K562 (cell line): ENCODE measurements around the gene SLC4A1. TPM values are rescaled to one million over a fixed set of nuclear protein-coding genes. Genes with fewer than 3 reads are reported as not detected.
A peak's percentile ranks its signal among the peaks of the same experiment; 100 is the strongest.

Source experiments
- ATAC-seq: fragments of 200-7000 bp; cut with Tn5 transposase; 3 replicates; pipeline ENCODE4 v1.9.1; 2020; ENCODE audit warnings: moderate library complexity
- BruUV-seq: library from RNA; stranded (reverse); fragments of 400-500 nt; replicated peaks from 2 replicates; lab custom pipeline; 2021; lab: Mats Ljungman, UMichigan
- CTCF ChIA-PET: fragments of 300-600 bp; formaldehyde crosslinking; extraction: SDS; loops from one replicate; lab custom pipeline; 2021; ENCODE audit warnings: low intra/inter-chr PET ratio; lab: Yijun Ruan, JAX
- POLR2A ChIA-PET: fragments of 300-600, 350-650 bp; sonication (Branson Sonifier 250); formaldehyde crosslinking; extraction: SDS; loops from one replicate; lab custom pipeline; 2021; ENCODE audit warnings: antibody characterized with exemption, inconsistent platforms; lab: Yijun Ruan, JAX
- DNase-seq, 4 experiments: peaks; one replicate each; pipeline versions ENCODE4 v3.0.0 to v3.0.0-alpha.2; 2011 to 2018; ENCODE audit warnings: low spot score in 3 of 4, mixed read lengths in 3 of 4; ENCODE audit errors: extremely low read depth in 1 of 4
- FAIRE-seq: peaks from 2 replicates; lab custom pipeline; 2011; peaks lifted over from hg19 to GRCh38; lab: Jason Lieb, UNC
- H2AFZ ChIP-seq: 2 replicates; pipeline ENCODE4 v1.6.0; 2011; ENCODE audit warnings: low read depth, low read length, control low read depth, inconsistent platforms
- H3K27ac ChIP-seq: fragments of 200-600 bp; 3 replicates; pipeline ENCODE4 v1.8.0; 2011; ENCODE audit warnings: low read depth, mild to moderate bottlenecking, control low read depth, inconsistent platforms, low read length, moderate library complexity, mixed read lengths; ENCODE audit errors: extremely low read depth
- H3K27me3 ChIP-seq, 2 experiments: fragments of 300-600 bp in 1 of 2; 2 replicates in 1 of 2; 3 replicates in 1 of 2; pipeline versions ENCODE4 v1.6.0 to v1.8.0; 2011; ENCODE audit warnings: inconsistent platforms in 2 of 2, low read length in 2 of 2, mild to moderate bottlenecking in 1 of 2, mixed read lengths in 1 of 2, moderate library complexity in 1 of 2; ENCODE audit not compliant: control insufficient read depth in 2 of 2, insufficient read depth in 2 of 2
- H3K36me3 ChIP-seq: fragments of 300-600 bp; 3 replicates; pipeline ENCODE4 v1.8.0; 2011; ENCODE audit warnings: mild to moderate bottlenecking, low read length, inconsistent platforms; ENCODE audit not compliant: control insufficient read depth, insufficient read depth
- H3K4me1 ChIP-seq, 2 experiments: fragments of 200-600 bp in 1 of 2; replicated peaks in 1 of 2; 2 replicates in 1 of 2; 3 replicates in 1 of 2; pipeline versions ENCODE4 v1.5.1 to v1.8.0; 2011; ENCODE audit warnings: inconsistent platforms in 2 of 2, low read length in 2 of 2, mild to moderate bottlenecking in 1 of 2, mixed read lengths in 1 of 2, moderate library complexity in 1 of 2; ENCODE audit not compliant: control insufficient read depth in 2 of 2, insufficient read depth in 2 of 2
- H3K4me2 ChIP-seq: 2 replicates; pipeline ENCODE4 v1.6.1; 2011; ENCODE audit warnings: low read length, control low read depth, inconsistent platforms, mixed read lengths; ENCODE audit not compliant: insufficient read depth
- H3K4me3 ChIP-seq: fragments of 200-600 bp; sonication (generic), shearing (Covaris generic); 2 replicates; pipeline ENCODE4 v1.5.1; 2016; ENCODE audit warnings: control low read depth, inconsistent platforms
- H3K79me2 ChIP-seq: fragments of 200-600 bp; 3 replicates; pipeline ENCODE4 v1.8.0; 2011; ENCODE audit warnings: low read length, inconsistent platforms; ENCODE audit not compliant: control insufficient read depth, insufficient read depth
- H3K9ac ChIP-seq, 2 experiments: 2 replicates each; pipeline versions ENCODE4 v1.6.0 to v1.6.1; 2011; ENCODE audit warnings: low read depth in 2 of 2, low read length in 2 of 2, control low read depth in 1 of 2, inconsistent platforms in 1 of 2, mild to moderate bottlenecking in 1 of 2, mixed read lengths in 1 of 2; ENCODE audit not compliant: insufficient read depth in 1 of 2
- H3K9me1 ChIP-seq: one replicate; pipeline ENCODE4 v1.6.0; 2011; ENCODE audit warnings: inconsistent platforms, mild to moderate bottlenecking, low read length, moderate library complexity; ENCODE audit not compliant: control insufficient read depth, insufficient read depth
- H3K9me3 ChIP-seq: replicated peaks from 2 replicates; pipeline ENCODE4 v1.5.1; 2011; ENCODE audit warnings: low read depth, low read length, inconsistent platforms; ENCODE audit not compliant: control insufficient read depth, insufficient read depth
- H4K20me1 ChIP-seq: replicated peaks from 2 replicates; pipeline ENCODE4 v1.6.1; 2011; ENCODE audit warnings: low read length, inconsistent platforms, mixed read lengths; ENCODE audit not compliant: control insufficient read depth, insufficient read depth
- E2F8 ChIP-seq: fragments of 450-650 bp; IDR thresholded peaks from 2 replicates; pipeline ENCODE4 v1.7.1; 2018; ENCODE audit warnings: mild to moderate bottlenecking, low read depth; ENCODE audit not compliant: partially characterized antibody
- HDAC1 ChIP-seq, 2 experiments: fragments of 450-650 bp; IDR thresholded peaks; 2 replicates each; pipeline ENCODE4 v1.6.1; 2016 to 2017; ENCODE audit warnings: inconsistent platforms in 1 of 2, mild to moderate bottlenecking in 1 of 2, moderate library complexity in 1 of 2
- KDM5B ChIP-seq: fragments of 200-600 bp; sonication (generic); IDR thresholded peaks from 2 replicates; pipeline ENCODE4 v1.6.1; 2012; ENCODE audit warnings: low read depth, mild to moderate bottlenecking, moderate library complexity, low read length, control low read depth, inconsistent platforms; ENCODE audit not compliant: insufficient replicate concordance
- MEF2D ChIP-seq: conservative IDR thresholded peaks from 2 replicates; pipeline ENCODE4 v1.6.1; 2016; ENCODE audit warnings: low read depth, missing genetic modification characterization, missing compliant biosample characterization
- PCBP1 ChIP-seq: fragments of 200-400 bp; formaldehyde crosslinking; IDR thresholded peaks from 2 replicates; pipeline ENCODE4 v1.6.1; 2018; ENCODE audit warnings: mild to moderate bottlenecking, low read depth, low read length; ENCODE audit not compliant: poor library complexity, severe bottlenecking
- POLR2A ChIP-seq: fragments of 450-650 bp; conservative IDR thresholded peaks from 2 replicates; pipeline ENCODE4 v1.6.1; 2016
- POLR2AphosphoS5 ChIP-seq: IDR thresholded peaks from 2 replicates; pipeline ENCODE4 v1.6.1; 2011; ENCODE audit warnings: mild to moderate bottlenecking, low read depth, low read length, moderate library complexity; ENCODE audit not compliant: control insufficient read depth, insufficient read depth
- POLR2B ChIP-seq: fragments of 450-650 bp; IDR thresholded peaks from 2 replicates; pipeline ENCODE4 v1.6.1; 2018; ENCODE audit warnings: low read depth; ENCODE audit not compliant: partially characterized antibody
- POLR2G ChIP-seq: fragments of 200-400 bp; formaldehyde crosslinking; IDR thresholded peaks from 2 replicates; pipeline ENCODE4 v1.6.1; 2017; ENCODE audit warnings: low read depth, mild to moderate bottlenecking, antibody characterized with exemption, low read length, moderate library complexity
- RBM22 ChIP-seq: fragments of 200-400 bp; formaldehyde crosslinking; IDR thresholded peaks from 2 replicates; pipeline ENCODE4 v1.6.1; 2018; ENCODE audit warnings: low read length, low read depth; ENCODE audit not compliant: poor library complexity, severe bottlenecking
- ZBTB33 ChIP-seq: sonication (generic); formaldehyde crosslinking; IDR thresholded peaks from 2 replicates; pipeline ENCODE4 v1.8.1; 2023; ENCODE audit warnings: mild to moderate bottlenecking, missing genetic modification reagents
- WGBS: fragments of 100-300 bp; shearing (Covaris generic); methylation state at CpG from one replicate; pipeline ENCODE4 v1.1.6; 2016; ENCODE audit warnings: low coverage, mixed read lengths; ENCODE audit not compliant: insufficient coverage; ENCODE audit errors: missing lambda C conversion rate; 5-methylcytosine and 5-hydroxymethylcytosine counted together
- in situ Hi-C: fragments of 300-500 bp; cut with MboI; formaldehyde crosslinking; loops from 4 replicates; pipeline ENCODE4 v1.15.0; 2018; ENCODE audit warnings: inconsistent platforms, mixed read lengths
- intact Hi-C: fragments of 100-400 bp; cut with micrococcal nuclease; formaldehyde crosslinking; loops from 2 replicates; pipeline ENCODE4 v1.14.2; 2022
- polyA plus RNA-seq, 8 experiments: library from polyadenylated mRNA; depleted of rRNA in 4 of 8; stranded (reverse) in 5 of 8; unstranded in 3 of 8; fragments of >200 nt; fragmentation: Nextera tagmentation in 2 of 8; fragmentation: Illumina TruSeq in 1 of 8; extraction: Ambion mirVana in 2 of 8; extraction: Trizol in 1 of 8; gene quantifications; 2 replicates each; pipeline versions ENCODE4 v1.2.1 to v1.2.3, GENCODE V29; 2011 to 2014; ENCODE audit warnings: inconsistent platforms in 1 of 8, missing spikeins in 1 of 8
- total RNA-seq, 7 experiments: library from RNA; depleted of rRNA in 6 of 7; stranded (reverse); fragments of >200 nt in 6 of 7; fragmentation: Illumina TruSeq in 2 of 7; extraction: Trizol in 2 of 7; gene quantifications; 2 replicates each; pipeline versions ENCODE4 v1.2.1 to v1.2.3, GENCODE V29; 2011 to 2021; ENCODE audit warnings: low replicate concordance in 1 of 7

The SLC4A1 gene
- total and polyA plus RNA-seq, 9 of the 15 experiments (the other 6 are each of a cell fraction or from before 2014, with no cell fraction given), result 0.14 to 1.00 (median 0.53) TPM

GRCh38 chr17:44213403-44214229 is 54.3 kb downstream of the SLC4A1 start (continued):
- peak; percentile 62 for TF ChIP-seq E2F8
- peak; percentile 83 for TF ChIP-seq POLR2B
- no peak for TF ChIP-seq HDAC1 (IDR thresholded peaks at IDR 0.05)

GRCh38 chr17:44212507-44213402 is 55.2 kb downstream of the SLC4A1 start:
- 90% methylated on average over 16 of the region's 31 CpGs for WGBS
- peak overlapping the region in 1 of 2 experiments; percentile 64; a peak in 2 of 4 replicates for H3K9ac ChIP-seq
- DNase-seq (peak in 2 of 4 experiments; percentile 31 to 37), FAIRE-seq (no peak), ATAC-seq (peak; percentile 5)
- CTCF ChIA-PET, result interaction anchor here (0.6 to 3.9 kb wide), 4 partner anchors 114 to 303 kb away, joined by 4 to 42 read pairs (median 26); partner anchors contain the start of gene GRN
- intact Hi-C loops, result no loop called here
- peaks cover 26 to 43% of the 10 kb centered on the region in 2 experiments for H3K4me1 ChIP-seq
- peaks cover 12% of the 10 kb centered on the region for H4K20me1 ChIP-seq
- BruUV-seq, result no TSS peak
- H2AFZ ChIP-seq, result no peak overlapping the region
- H3K79me2 ChIP-seq, result peaks cover 28% of the 10 kb centered on the region
- H3K27ac ChIP-seq, result no peak overlapping the region
- POLR2A ChIA-PET, result interaction anchor here (0.6 to 3.6 kb wide), 15 partner anchors 8 to 299 kb away, joined by 3 to 16 read pairs (median 4); partner anchors contain the start of genes RUNDC3A, SLC25A39 and UBTF
- H3K36me3 ChIP-seq, result peaks cover 92% of the 10 kb centered on the region
- H3K9me1 ChIP-seq, result peaks cover 4% of the 10 kb centered on the region
- no peaks in the 10 kb centered on the region for H3K9me3 ChIP-seq
- no peak overlapping the region for H3K4me2 ChIP-seq
- in situ Hi-C loops, result loop anchor here (5.0 kb wide), 1 partner anchor 115 kb away; no protein-coding TSS in a partner anchor
- H3K27me3 ChIP-seq, result no peaks in the 10 kb centered on the region
- no peak overlapping the region for H3K4me3 ChIP-seq
- TF ChIP-seq ZBTB33 (0 out of 2 replicates have a peak, but pooled peaks have one; percentile 22), POLR2A (peak; percentile 61), RBM22 (peak; percentile 84), PCBP1 (peak; percentile 48), KDM5B (peak; percentile 21), MEF2D (tag) (no peak), POLR2G (peak; percentile 76), POLR2AphosphoS5 (peak; percentile 5; the same call in 1 of the 2 replicates)
